ENCODE data around the gene TPSG1.

TPSG1 gene

DNA sequence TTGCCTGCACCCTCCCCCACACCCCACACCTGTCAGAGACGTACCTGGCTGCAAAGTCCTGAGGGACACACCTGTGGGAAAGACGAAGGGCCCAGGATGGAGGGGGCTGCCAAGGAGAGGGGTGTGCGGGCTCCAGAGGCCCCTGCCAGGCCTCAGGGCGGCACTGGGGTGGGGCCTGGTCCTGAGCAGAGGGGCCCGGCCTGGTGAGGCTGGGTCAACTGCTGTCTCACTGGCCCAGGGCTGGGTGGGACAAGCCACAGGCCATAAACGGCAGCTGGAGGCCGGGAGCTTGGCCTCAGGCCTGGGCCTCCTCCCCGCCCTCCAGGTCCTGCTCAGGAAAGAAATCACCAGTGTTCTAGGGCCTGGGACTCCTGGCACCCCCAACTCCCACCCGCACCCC lies 510 bp downstream of the TPSG1 start:
- Mint-ChIP-seq H3K4me1 (no peaks in the 10 kb centered on the region), H3K27me3 (no peaks in the 10 kb centered on the region), H3K36me3 (no peaks in the 10 kb centered on the region), H3K4me3 (no peak overlapping the region), H3K27ac (no peak overlapping the region), H3K9me3 (no peaks in the 10 kb centered on the region)

DNA sequence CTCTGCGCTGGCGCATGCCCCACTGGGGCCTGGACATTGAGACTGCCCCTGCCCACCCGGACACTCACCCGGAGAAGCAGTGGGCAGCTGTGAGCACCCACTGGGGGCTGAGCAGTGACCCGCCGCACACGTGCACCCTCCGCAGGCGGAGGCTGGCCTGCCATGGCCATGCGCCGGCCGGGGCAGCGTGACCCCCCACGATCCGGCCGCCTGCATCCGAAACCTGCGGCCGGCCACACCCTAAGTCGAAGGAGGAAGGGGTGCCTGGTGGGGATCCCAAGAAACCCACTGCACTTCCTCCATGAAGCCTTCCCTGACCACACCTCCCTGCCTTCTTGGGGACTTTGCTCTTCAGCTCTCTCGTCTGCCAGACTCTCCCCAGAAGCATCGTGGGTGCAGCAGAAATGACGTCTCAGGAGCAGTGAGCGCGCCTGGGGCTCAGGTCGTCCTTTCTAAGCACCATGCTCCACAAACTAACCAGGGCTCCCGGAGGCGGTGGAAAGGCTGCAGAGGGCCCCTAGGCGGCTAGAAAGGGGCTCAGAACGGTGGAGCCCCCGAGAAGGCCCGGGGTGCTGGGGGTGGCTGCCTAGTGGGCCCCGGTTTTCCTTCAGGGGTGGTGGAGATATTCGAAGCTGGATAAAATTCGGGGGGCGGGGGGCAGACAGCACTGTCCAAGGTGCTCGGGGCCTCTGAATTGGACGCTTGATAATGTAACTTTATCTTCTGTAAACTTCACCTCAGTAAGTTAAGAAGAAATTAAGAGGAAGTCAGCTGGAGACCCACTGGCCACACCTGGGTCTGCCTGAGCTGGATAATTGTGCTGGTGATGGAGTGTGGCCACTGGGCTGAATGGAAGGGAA lies 1.5 kb downstream of the TPSG1 start:
- peak overlapping the region; percentile 41 for H3K27ac Mint-ChIP-seq

DNA sequence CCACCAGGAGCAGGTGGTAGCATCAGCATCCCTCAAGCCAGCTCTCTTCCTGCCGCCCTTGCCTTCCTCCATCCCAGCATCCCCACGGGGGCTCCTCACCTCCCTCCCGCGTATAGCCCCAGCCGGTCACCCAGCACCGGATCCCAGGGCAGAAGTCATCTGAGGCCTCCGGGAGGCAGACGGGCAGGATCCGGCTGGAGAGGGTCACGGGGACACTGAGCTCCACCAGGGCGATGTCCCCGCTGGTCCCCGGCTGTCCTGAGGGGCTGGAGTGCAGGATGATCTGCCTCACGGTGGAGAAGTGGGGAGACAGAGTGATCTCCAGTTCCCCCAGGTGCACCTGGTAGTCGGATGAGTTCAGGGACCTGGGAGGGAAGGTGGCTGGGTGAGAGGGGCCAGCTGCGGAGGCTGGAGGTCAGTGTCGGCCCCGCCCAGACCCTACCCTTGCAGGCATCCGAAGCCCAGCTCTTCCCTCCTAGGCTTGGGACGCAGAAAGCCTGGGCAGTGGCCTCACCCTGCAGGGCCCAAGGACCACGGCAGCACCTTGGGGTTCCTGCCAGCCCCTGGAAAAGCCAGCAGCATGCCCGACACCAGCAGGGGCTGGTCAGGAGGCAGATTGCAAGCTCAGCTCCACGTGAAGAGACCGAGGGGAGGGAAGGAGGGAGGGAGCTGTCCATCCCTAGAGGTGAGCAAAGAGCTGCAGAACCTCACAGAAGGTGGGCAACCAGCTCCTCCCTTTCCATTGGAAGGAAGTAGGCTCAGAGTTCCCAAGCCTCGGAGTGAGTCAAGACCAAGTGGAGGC lies 2.3 kb downstream of the TPSG1 start:
- no peak overlapping the region for H3K27ac Mint-ChIP-seq
- no peak overlapping the region for H3K4me3 Mint-ChIP-seq
- no peaks in the 10 kb centered on the region for H3K27me3 Mint-ChIP-seq
- H3K4me1 Mint-ChIP-seq: no peaks in the 10 kb centered on the region
- H3K9me3 Mint-ChIP-seq: no peaks in the 10 kb centered on the region
- H3K36me3 Mint-ChIP-seq: no peaks in the 10 kb centered on the region

More for the DNA sequence above, 1.5 kb downstream of the TPSG1 start:
- no peaks in the 10 kb centered on the region for H3K4me1 Mint-ChIP-seq
- H3K9me3 Mint-ChIP-seq: no peaks in the 10 kb centered on the region
- no peak overlapping the region for H3K4me3 Mint-ChIP-seq
- H3K27me3 Mint-ChIP-seq: no peaks in the 10 kb centered on the region
- no peaks in the 10 kb centered on the region for H3K36me3 Mint-ChIP-seq

DNA sequence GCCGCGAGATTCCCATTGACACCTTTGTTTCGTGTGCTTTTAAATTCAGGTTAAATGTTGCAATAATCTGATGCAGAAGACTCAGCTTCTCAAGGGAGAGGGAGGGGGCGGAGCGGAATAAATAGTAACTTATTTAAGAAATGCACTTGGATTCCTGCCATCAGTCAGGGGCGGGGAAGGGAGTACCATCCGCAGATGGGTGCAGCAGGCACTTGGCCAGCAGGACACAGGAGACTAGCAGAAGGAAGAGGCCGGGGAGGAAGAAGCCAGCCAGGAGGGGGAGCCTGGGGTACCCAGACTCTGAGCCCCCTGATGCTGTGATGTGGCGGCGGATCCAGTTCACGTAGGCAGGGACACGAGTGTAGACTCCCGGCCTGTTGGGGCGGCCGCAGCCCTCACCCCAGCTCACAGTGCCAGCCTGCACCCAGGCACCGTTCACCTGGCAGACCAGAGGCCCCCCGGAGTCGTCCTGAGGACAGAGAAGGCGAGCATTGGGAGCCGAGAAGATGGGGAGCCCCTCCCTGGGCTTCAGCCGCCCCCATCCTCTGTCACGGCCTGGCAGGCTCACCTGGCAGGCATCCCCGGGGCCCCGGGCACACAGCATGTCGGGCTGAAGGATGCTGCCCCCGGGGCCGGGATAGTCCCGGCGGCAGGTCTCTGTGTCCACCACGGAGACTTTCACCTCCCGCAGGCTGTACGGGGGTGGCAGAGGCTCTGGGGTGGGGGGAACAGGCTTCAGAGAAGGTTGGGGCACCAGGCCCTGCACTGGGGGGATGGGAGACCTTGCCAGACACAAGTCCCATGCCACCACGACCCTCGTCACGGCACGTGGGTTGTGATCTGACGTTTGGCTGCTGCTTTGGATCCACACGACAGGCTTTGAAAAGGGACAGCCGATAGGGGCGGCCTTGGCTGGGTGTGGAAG lies 3.2 kb downstream of the TPSG1 start:
- H3K4me3 Mint-ChIP-seq: no peak overlapping the region
- H3K27me3 Mint-ChIP-seq: no peaks in the 10 kb centered on the region
- H3K4me1 Mint-ChIP-seq: no peaks in the 10 kb centered on the region
- H3K27ac Mint-ChIP-seq: no peak overlapping the region
- no peaks in the 10 kb centered on the region for H3K9me3 Mint-ChIP-seq
- H3K36me3 Mint-ChIP-seq: no peaks in the 10 kb centered on the region

DNA sequence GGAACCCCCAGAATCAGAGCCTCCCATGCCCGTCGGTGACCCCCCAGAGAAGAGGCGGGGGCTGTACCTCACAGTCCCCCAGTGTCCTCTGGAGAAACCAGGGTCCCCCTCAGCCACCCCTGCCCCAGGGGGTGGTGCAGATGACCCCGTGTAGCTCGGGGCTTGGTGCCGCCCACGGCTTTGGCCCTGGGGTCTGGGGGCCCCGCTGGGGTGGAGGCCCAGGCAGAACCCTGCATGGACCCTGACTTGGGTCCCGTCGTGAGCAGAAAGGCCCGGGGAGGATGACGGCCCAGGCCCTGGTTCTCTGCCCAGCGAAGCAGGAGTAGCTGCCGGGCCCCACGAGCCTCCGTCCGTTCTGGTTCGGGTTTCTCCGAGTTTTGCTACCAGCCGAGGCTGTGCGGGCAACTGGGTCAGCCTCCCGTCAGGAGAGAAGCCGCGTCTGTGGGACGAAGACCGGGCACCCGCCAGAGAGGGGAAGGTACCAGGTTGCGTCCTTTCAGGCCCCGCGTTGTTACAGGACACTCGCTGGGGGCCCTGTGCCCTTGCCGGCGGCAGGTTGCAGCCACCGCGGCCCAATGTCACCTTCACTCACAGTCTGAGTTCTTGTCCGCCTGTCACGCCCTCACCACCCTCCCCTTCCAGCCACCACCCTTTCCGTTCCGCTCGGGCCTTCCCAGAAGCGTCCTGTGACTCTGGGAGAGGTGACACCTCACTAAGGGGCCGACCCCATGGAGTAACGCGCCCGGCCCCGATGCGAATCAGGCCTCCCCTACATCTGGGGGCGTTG lies 4.0 kb downstream of the TPSG1 start:
- no peaks in the 10 kb centered on the region for H3K4me1 Mint-ChIP-seq
- H3K4me3 Mint-ChIP-seq: no peak overlapping the region
- no peaks in the 10 kb centered on the region for H3K36me3 Mint-ChIP-seq
- no peak overlapping the region for H3K27ac Mint-ChIP-seq
- no peaks in the 10 kb centered on the region for H3K27me3 Mint-ChIP-seq
- no peaks in the 10 kb centered on the region for H3K9me3 Mint-ChIP-seq

DNA sequence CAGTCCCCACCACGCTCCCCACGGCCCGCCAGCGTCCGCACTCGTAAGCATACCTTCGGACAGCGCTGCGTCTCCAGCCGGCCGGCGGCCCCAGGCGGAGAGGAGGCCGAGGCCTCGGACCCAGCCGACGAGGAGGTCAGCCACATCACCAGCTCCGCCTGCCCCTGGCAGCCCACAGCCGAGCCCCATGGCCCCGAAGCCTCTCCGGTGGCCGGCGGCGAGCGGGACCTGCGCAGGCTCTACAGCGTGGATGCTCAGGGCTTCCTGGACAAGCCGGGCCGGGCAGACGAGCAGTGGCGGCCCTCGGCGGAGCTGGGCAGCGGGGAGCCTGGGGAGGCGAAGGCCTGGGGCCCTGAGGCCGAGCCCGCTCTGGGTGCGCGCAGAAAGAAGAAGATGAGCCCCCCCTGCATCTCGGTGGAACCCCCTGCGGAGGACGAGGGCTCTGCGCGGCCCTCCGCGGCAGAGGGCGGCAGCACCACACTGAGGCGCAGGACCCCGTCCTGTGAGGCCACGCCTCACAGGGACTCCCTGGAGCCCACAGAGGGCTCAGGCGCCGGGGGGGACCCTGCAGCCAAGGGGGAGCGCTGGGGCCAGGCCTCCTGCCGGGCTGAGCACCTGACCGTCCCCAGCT lies 4.9 kb downstream of the TPSG1 start:
- H3K27me3 Mint-ChIP-seq: no peaks in the 10 kb centered on the region
- H3K27ac Mint-ChIP-seq: no peak overlapping the region
- H3K4me1 Mint-ChIP-seq: no peaks in the 10 kb centered on the region
- no peak overlapping the region for H3K4me3 Mint-ChIP-seq
- no peaks in the 10 kb centered on the region for H3K36me3 Mint-ChIP-seq
- H3K9me3 Mint-ChIP-seq: no peaks in the 10 kb centered on the region

DNA sequence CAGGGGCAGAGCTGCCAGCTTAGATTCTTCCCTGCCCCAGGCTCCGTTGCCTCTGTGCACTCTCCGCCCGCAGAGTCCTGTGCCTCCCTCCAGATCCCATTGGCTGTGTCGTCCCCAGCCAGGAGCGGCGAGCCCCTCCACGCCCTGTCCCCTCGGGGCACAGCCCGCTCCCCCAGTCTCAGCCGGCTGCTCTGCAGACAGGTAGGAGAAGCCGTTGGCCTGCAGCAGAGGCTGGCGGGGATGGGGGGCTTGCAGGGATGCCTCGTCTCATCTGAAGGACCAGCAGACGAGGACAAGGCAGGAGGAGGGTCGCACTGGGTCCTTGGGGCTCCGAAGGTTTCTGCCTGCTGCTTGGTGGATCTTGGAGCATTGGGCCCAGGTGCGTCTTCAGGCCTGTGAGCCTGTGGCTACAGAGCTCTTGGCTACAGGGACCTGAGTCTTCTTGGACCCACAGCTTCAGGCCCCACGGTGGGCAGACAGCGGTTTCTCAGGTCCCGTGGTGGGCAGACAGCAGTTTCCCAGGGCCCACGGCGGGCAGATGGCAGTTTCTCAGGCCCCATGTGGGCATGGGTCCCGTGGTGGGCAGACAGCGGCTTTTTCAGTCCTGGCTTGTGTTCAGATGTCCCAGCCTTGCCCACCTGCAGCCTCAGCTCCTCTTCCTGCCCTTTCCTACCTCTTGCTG lies 6.0 kb downstream of the TPSG1 start:
- Mint-ChIP-seq H3K9me3 (no peaks in the 10 kb centered on the region), H3K4me1 (no peaks in the 10 kb centered on the region), H3K27me3 (no peaks in the 10 kb centered on the region), H3K4me3 (no peak overlapping the region), H3K36me3 (no peaks in the 10 kb centered on the region), H3K27ac (no peak overlapping the region)

DNA sequence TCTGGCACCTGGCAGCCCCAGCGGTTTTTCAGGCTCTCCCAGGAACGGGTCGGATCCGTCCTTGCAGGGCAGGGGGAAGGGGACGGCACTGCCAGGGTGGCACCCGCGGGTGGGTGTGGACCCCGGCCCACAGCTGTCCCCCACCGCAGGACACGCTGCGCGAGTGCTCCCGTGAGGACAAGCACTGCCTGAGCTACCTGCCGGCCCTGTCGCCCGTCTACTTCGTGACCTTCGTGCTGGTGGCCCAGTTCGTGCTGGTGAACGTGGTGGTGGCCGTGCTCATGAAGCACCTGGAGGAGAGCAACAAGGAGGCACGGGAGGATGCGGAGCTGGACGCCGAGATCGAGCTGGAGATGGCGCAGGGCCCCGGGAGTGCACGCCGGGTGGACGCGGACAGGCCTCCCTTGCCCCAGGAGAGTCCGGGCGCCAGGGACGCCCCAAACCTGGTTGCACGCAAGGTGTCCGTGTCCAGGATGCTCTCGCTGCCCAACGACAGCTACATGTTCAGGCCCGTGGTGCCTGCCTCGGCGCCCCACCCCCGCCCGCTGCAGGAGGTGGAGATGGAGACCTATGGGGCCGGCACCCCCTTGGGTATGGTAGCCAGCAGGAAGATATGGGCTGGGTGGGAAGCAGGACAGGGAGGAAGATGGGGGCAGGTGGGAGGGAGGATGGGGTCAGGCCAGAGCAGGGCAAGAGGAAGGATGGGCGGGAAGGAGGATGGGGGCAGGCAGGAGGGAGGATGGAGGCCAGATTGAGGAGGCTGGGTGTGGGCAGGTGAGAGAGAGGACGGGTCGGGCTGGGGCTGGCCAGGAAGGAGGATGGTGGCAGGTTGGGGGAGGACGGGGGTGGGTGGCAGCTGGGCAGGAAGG lies 6.8 kb downstream of the TPSG1 start:
- no peaks in the 10 kb centered on the region for H3K9me3 Mint-ChIP-seq

DNA sequence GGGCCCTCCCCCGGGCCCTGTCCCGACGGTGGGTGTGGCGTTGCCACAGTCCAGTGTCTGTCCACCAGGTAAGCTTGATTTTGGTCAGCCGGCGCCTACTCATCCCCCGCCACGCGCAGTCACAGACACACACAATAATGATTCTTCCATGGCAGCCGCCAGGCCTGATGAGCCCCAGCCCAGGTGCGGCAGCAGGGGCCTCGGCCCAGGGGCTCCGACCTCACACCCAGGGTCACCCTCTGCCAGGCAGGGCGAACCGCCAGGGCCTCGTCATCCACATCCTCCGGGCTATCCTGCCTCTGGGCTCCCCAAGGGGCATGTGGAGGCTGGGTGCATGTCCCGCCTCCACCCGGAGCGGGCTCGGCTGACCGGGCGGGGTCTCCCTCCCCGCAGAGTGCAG lies 7.5 kb downstream of the TPSG1 start:
- no peaks in the 10 kb centered on the region for H3K27me3 Mint-ChIP-seq
- H3K4me3 Mint-ChIP-seq: no peak overlapping the region
- no peak overlapping the region for H3K27ac Mint-ChIP-seq
- H3K36me3 Mint-ChIP-seq: no peaks in the 10 kb centered on the region
- H3K4me1 Mint-ChIP-seq: no peaks in the 10 kb centered on the region
- no peaks in the 10 kb centered on the region for H3K9me3 Mint-ChIP-seq

More for the DNA sequence above, 6.8 kb downstream of the TPSG1 start:
- Mint-ChIP-seq H3K36me3 (no peaks in the 10 kb centered on the region), H3K27me3 (no peaks in the 10 kb centered on the region), H3K4me3 (no peak overlapping the region), H3K27ac (no peak overlapping the region), H3K4me1 (no peaks in the 10 kb centered on the region)

DNA sequence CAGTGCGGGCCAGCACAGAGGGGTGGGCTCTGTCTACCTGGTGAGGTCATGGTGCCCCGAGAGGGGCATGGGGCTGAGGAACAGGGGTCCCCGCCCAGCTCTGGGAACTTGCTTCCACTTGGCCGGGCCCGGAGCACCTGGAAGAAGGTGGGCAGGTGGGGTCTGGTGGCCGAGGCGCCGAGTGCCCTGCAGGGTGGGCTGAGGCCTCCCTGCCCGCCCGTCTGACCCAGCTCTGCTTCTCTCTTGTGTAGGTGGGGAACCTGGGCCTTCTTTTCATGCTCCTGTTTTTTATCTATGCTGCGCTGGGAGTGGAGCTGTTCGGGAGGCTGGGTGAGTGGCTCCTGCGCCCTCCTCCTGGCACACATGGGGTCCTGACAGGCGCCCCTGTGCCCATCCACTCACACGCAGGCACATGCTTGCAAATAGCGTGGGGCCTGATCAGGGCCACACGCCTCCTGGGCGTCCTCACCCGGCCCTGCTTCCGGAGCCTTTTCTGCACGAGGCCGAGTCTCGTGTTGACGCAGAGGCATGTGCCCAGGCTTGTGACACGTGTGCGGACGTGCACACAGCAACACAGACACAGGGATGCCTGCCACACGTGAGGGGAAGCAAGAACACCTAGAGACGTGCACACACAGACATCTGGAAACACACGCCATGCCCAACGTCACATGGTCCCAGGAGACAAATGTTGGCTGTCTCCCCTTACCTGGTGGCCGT lies 8.2 kb downstream of the TPSG1 start:
- no peak overlapping the region for H3K27ac Mint-ChIP-seq
- H3K36me3 Mint-ChIP-seq: no peaks in the 10 kb centered on the region
- no peaks in the 10 kb centered on the region for H3K27me3 Mint-ChIP-seq
- H3K9me3 Mint-ChIP-seq: no peaks in the 10 kb centered on the region
- no peak overlapping the region for H3K4me3 Mint-ChIP-seq
- H3K4me1 Mint-ChIP-seq: no peaks in the 10 kb centered on the region

DNA sequence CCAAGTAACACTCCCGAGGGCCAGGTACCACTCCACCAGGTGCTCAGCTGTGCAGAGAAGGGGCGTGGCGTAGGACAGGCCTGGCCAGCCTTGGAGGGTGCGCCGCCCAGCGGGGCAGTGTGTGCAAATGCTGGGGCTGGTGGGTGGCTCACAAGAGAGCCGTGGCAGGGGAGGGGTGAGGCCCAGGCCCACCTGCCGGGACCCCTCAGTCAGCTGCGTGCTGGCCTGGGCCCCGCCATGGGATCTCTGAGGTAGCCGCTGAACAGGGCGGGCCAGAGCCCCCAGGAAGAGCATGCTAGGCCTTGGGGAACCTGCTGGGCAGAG lies 8.8 kb downstream of the TPSG1 start:
- Mint-ChIP-seq H3K36me3 (no peaks in the 10 kb centered on the region), H3K4me3 (no peak overlapping the region), H3K9me3 (no peaks in the 10 kb centered on the region), H3K4me1 (no peaks in the 10 kb centered on the region), H3K27me3 (no peaks in the 10 kb centered on the region), H3K27ac (no peak overlapping the region)

DNA sequence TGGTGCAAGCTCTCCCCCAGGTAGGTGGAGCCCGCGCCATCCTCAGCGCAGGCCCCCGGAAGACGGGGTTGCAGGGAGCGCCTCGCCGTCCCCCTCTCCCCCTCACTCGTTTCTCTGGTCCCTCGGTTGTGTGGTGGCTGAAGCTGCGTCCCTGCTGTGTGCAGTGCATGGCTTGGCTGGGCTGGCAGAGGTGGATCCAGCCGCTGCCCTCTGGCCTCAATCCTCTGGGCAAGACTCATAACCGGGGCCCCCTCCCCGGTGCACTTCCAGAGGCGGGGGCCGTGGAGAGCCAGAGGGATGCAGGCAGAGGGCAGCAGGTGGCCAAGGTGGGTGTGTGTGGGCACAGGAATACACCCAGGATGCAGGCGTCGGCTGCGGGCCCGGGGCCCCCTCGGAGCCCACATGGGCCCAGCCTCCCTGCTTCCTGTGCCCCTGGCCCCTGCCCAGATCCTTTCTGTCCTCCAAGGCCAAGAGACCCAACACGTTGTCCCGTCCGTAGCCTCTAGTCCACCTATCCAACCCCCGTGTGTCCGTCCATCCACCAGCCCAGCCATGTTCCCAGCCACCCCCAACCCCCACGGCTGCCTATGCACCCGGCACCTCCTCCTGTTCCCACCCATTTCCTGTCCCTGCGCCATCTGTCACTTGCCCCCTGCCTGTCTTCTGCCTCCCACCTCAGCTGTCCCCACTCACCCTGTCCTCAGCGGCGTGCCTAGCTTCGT lies 9.3 kb downstream of the TPSG1 start:
- H3K4me3 Mint-ChIP-seq: no peak overlapping the region
- no peaks in the 10 kb centered on the region for H3K9me3 Mint-ChIP-seq
- no peak overlapping the region for H3K27ac Mint-ChIP-seq
- no peaks in the 10 kb centered on the region for H3K4me1 Mint-ChIP-seq
- H3K27me3 Mint-ChIP-seq: no peaks in the 10 kb centered on the region
- no peaks in the 10 kb centered on the region for H3K36me3 Mint-ChIP-seq

Measured in activated naive CD4-positive, alpha-beta T cell treated with anti-CD3 and anti-CD28 coated beads, Interleukin-2, amount 50 U/mL, for 24 hours (primary cell).